ENCODE results near the gene POLR1A.
A peak's percentile ranks its signal among the peaks of the same experiment; 100 is the strongest.

The POLR1A gene

DNA sequence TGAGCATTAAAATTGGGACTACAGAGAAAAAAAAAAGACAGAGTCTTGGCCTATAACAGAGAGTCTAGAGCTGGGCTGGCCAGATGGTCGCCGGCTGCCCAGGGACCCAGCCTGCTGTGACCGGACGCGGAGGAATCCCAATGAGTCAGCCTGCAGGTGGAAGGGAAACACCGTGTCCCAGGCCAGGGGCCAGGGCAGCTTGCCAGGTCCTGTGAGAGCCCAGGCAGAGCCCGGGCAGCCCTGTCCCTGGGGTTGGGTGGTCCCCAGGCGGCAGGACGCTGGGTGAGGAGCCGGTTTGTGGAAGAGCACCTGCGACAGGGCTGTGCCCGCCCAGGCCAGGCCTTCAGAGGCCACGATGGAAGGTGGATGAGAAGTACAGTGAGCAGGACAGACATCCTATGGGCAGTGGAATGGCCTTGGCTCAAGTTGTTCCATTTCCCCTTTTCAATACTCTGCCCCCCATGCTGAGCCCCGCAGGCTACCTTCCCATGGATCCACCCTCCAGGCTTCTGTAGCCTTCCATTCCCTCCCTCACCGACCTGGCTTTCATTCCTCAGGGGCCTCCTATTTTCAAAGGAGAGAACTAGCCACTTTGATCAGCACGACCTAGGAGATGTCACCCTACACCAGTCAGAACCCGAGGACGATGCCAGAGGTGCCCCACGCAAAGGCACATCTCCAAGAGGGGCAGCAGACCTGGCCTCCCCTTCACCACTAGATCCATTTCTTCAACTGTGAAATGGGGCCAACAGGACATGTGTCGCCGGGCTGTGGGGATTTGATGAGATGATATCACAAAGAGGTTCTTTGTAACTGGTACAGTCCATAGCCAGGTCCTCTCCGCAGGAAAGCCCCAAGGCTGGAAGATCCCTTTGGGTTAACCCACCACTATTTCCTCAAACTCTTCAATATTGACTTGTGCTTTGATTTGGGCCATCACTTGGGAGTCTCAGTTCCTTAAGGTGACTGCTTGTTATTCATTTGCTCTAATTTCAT lies 87.5 kb downstream of the POLR1A start:
- no peak for TF ChIP-seq EZH2phosphoT487 (IDR thresholded peaks at IDR 0.05; ENCODE audit: borderline replicate concordance, low read length)
- TF ChIP-seq, protein P1, sequence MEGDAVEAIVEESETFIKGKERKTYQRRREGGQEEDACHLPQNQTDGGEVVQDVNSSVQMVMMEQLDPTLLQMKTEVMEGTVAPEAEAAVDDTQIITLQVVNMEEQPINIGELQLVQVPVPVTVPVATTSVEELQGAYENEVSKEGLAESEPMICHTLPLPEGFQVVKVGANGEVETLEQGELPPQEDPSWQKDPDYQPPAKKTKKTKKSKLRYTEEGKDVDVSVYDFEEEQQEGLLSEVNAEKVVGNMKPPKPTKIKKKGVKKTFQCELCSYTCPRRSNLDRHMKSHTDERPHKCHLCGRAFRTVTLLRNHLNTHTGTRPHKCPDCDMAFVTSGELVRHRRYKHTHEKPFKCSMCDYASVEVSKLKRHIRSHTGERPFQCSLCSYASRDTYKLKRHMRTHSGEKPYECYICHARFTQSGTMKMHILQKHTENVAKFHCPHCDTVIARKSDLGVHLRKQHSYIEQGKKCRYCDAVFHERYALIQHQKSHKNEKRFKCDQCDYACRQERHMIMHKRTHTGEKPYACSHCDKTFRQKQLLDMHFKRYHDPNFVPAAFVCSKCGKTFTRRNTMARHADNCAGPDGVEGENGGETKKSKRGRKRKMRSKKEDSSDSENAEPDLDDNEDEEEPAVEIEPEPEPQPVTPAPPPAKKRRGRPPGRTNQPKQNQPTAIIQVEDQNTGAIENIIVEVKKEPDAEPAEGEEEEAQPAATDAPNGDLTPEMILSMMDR (IDR thresholded peaks at IDR 0.05; ENCODE audit: low read depth, low read length, poor library complexity, severe bottlenecking), result no peak
- no peak overlapping the region for H3K27ac ChIP-seq (ENCODE audit: low read depth, low read length)
- no peaks in the 10 kb centered on the region for H4K20me1 ChIP-seq (ENCODE audit: control insufficient read depth, insufficient read depth, low read depth, low read length)

DNA sequence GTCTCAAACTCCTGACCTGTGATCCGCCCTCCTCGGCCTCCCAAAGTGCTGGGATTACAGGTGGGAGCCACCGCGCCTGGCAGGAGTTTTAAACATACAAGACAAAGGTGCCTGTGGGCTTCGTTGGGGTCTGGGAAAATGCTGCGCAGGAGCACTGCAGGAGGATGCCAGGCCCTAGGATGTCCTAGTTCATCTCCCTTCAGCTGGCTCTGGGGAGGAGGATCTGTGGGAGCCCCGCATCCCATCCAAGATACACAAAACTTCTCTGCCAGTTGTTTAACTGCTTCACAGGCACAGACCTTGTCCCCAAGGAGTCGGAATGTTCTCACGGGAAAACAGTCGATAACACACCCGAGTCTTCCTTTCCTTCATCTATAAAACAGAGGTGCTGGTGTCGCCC lies 89.1 kb downstream of the POLR1A start:
- peak overlapping the region; percentile 61 for H3K4me2 ChIP-seq (ENCODE audit: low read length)
- TF ChIP-seq EZH2phosphoT487 (IDR thresholded peaks at IDR 0.05; ENCODE audit: borderline replicate concordance, low read length), result no peak
- TF ChIP-seq, protein P1 (IDR thresholded peaks at IDR 0.05; ENCODE audit: low read depth, low read length, poor library complexity, severe bottlenecking), result no peak

More for the DNA sequence above, 87.5 kb downstream of the POLR1A start:
- peak overlapping the region; percentile 34; the same call in 1 of the 2 replicates for H3K4me3 ChIP-seq (ENCODE audit: low read length)
- no peaks in the 10 kb centered on the region for H3K27me3 ChIP-seq (ENCODE audit: control insufficient read depth, low read length)
- no peaks in the 10 kb centered on the region for H3K9me2 ChIP-seq (replicated peaks; ENCODE audit: control insufficient read depth, low read length)
- H3K36me3 ChIP-seq (ENCODE audit: control insufficient read depth, low read length), result no peaks in the 10 kb centered on the region
- no peaks in the 10 kb centered on the region for H3F3A ChIP-seq (ENCODE audit: control insufficient read depth, insufficient read depth)
- no peaks in the 10 kb centered on the region for H3K79me2 ChIP-seq (ENCODE audit: control insufficient read depth, low read length)
- peaks cover 25% of the 10 kb centered on the region for H3K4me1 ChIP-seq (ENCODE audit: control insufficient read depth, low read length)
- peak overlapping the region; percentile 61; the same call in 1 of the 2 replicates for H3K4me2 ChIP-seq (ENCODE audit: low read length)
- H3K9me3 ChIP-seq (ENCODE audit: control insufficient read depth, insufficient read depth, low read length), result peaks cover 10% of the 10 kb centered on the region; the same call in 1 of the 2 replicates

DNA sequence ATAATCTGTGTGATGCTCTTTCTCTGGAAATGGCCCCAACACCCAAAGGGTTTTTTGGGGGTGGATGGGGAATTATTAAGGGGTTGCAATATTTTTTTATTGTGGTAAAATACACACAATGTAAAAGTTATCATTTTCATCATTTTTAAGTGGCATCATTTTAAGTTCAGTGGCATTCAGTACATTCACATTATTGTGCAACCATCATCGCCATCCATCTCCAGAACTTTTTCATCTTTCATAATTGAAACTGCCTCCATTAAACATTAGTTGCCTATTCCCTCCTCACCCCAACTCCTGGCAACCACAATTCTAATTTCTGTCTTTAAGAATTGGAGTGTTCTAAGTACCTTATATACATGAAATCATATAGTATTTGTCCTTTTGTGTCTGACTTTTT lies 90.0 kb downstream of the POLR1A start:
- Histone ChIP-seq H3F3A (ENCODE audit: control insufficient read depth, insufficient read depth) (no peaks in the 10 kb centered on the region), H4K20me1 (ENCODE audit: control insufficient read depth, insufficient read depth, low read depth, low read length) (no peaks in the 10 kb centered on the region)
- no peak for TF ChIP-seq EZH2phosphoT487 (IDR thresholded peaks at IDR 0.05; ENCODE audit: borderline replicate concordance, low read length)
- TF ChIP-seq, protein P1 (IDR thresholded peaks at IDR 0.05; ENCODE audit: low read depth, low read length, poor library complexity, severe bottlenecking), result no peak

More for the DNA sequence above, 89.1 kb downstream of the POLR1A start:
- Histone ChIP-seq H3K4me3 (ENCODE audit: low read length) (peak overlapping the region; percentile 34), H3K9me3 (ENCODE audit: control insufficient read depth, insufficient read depth, low read length) (peaks cover 10% of the 10 kb centered on the region; the same call in 1 of the 2 replicates), H3K27ac (ENCODE audit: low read depth, low read length) (peak overlapping the region; percentile 24; the same call in 1 of the 2 replicates), H3K4me1 (ENCODE audit: control insufficient read depth, low read length) (peaks cover 25% of the 10 kb centered on the region), H4K20me1 (ENCODE audit: control insufficient read depth, insufficient read depth, low read depth, low read length) (no peaks in the 10 kb centered on the region), H3K79me2 (ENCODE audit: control insufficient read depth, low read length) (no peaks in the 10 kb centered on the region), H3K27me3 (ENCODE audit: control insufficient read depth, low read length) (no peaks in the 10 kb centered on the region), H3K9me2 (replicated peaks; ENCODE audit: control insufficient read depth, low read length) (no peaks in the 10 kb centered on the region), H3F3A (ENCODE audit: control insufficient read depth, insufficient read depth) (no peaks in the 10 kb centered on the region), H3K36me3 (ENCODE audit: control insufficient read depth, low read length) (no peaks in the 10 kb centered on the region)

More for the DNA sequence above, 90.0 kb downstream of the POLR1A start:
- Histone ChIP-seq H3K4me2 (ENCODE audit: low read length) (no peak overlapping the region), H3K27ac (ENCODE audit: low read depth, low read length) (no peak overlapping the region), H3K9me2 (replicated peaks; ENCODE audit: control insufficient read depth, low read length) (no peaks in the 10 kb centered on the region), H3K9me3 (ENCODE audit: control insufficient read depth, insufficient read depth, low read length) (peaks cover 10% of the 10 kb centered on the region; the same call in 1 of the 2 replicates), H3K4me1 (ENCODE audit: control insufficient read depth, low read length) (peaks cover 25% of the 10 kb centered on the region), H3K4me3 (ENCODE audit: low read length) (no peak overlapping the region), H3K27me3 (ENCODE audit: control insufficient read depth, low read length) (no peaks in the 10 kb centered on the region), H3K36me3 (ENCODE audit: control insufficient read depth, low read length) (no peaks in the 10 kb centered on the region), H3K79me2 (ENCODE audit: control insufficient read depth, low read length) (no peaks in the 10 kb centered on the region)
